BLaER1 (cell line): Measurements from ENCODE around the gene SNRPN.

Experiments
- H3K27ac ChIP-seq: shearing (Covaris generic); formaldehyde crosslinking; 2 replicates; pipeline ENCODE4 v1.8.1; 2022
- H3K27me3 ChIP-seq: shearing (Covaris generic); formaldehyde crosslinking; 2 replicates; pipeline ENCODE4 v1.8.1; 2022
- H3K36me3 ChIP-seq: shearing (Covaris generic); formaldehyde crosslinking; 2 replicates; pipeline ENCODE4 v1.8.1; 2022
- H3K4me1 ChIP-seq: shearing (Covaris generic); formaldehyde crosslinking; 2 replicates; pipeline ENCODE4 v1.8.1; 2022
- H3K4me2 ChIP-seq: shearing (Covaris generic); formaldehyde crosslinking; 2 replicates; pipeline ENCODE4 v1.8.1; 2022
- H3K4me3 ChIP-seq: shearing (Covaris generic); formaldehyde crosslinking; 2 replicates; pipeline ENCODE4 v1.8.1; 2022
- H3K9ac ChIP-seq: shearing (Covaris generic); formaldehyde crosslinking; 2 replicates; pipeline ENCODE4 v1.8.1; 2022
- H3K9me3 ChIP-seq: shearing (Covaris generic); formaldehyde crosslinking; 2 replicates; pipeline ENCODE4 v1.8.1; 2022
- H4K20me1 ChIP-seq: shearing (Covaris generic); formaldehyde crosslinking; 2 replicates; pipeline ENCODE4 v1.8.1; 2022
- Cebpa-rat ChIP-seq: shearing (Covaris generic); IDR thresholded peaks from 2 replicates; pipeline ENCODE4 v1.8.1; 2022

The SNRPN gene

GRCh38 chr15:24940236-24940635 is 14.6 kb upstream of the SNRPN start:
- TF ChIP-seq Cebpa-rat, result no peak
- Histone ChIP-seq H3K9ac (no peak overlapping the region), H3K36me3 (no peaks in the 10 kb centered on the region), H3K4me2 (no peak overlapping the region), H3K4me1 (no peaks in the 10 kb centered on the region), H3K27ac (no peak overlapping the region), H4K20me1 (no peaks in the 10 kb centered on the region), H3K9me3 (peaks cover 5% of the 10 kb centered on the region; the same call in 1 of the 2 replicates), H3K27me3 (no peaks in the 10 kb centered on the region), H3K4me3 (no peak overlapping the region)

GRCh38 chr15:24943361-24943760 is 11.4 kb upstream of the SNRPN start:
- H4K20me1 ChIP-seq, result no peaks in the 10 kb centered on the region
- H3K4me2 ChIP-seq, result no peak overlapping the region
- no peaks in the 10 kb centered on the region for H3K27me3 ChIP-seq
- H3K9ac ChIP-seq, result no peak overlapping the region
- no peaks in the 10 kb centered on the region for H3K36me3 ChIP-seq
- H3K4me1 ChIP-seq, result peaks cover 9% of the 10 kb centered on the region
- H3K27ac ChIP-seq, result no peak overlapping the region
- TF ChIP-seq Cebpa-rat, result no peak
- H3K4me3 ChIP-seq, result no peak overlapping the region
- H3K9me3 ChIP-seq, result peaks cover 12% of the 10 kb centered on the region

- Histone ChIP-seq H3K4me1 (peaks cover 9% of the 10 kb centered on the region), H4K20me1 (no peaks in the 10 kb centered on the region), H3K4me2 (no peak overlapping the region), H3K9me3 (peaks cover 12% of the 10 kb centered on the region), H3K9ac (no peak overlapping the region), H3K27me3 (no peaks in the 10 kb centered on the region), H3K4me3 (no peak overlapping the region), H3K36me3 (no peaks in the 10 kb centered on the region), H3K27ac (no peak overlapping the region)
- TF ChIP-seq Cebpa-rat, result no peak
Observed at GRCh38 chr15:24944954-24945353, 9.8 kb upstream of the SNRPN start.

- peaks cover 12% of the 10 kb centered on the region for H3K9me3 ChIP-seq
- TF ChIP-seq Cebpa-rat, result no peak
- H4K20me1 ChIP-seq, result no peaks in the 10 kb centered on the region
- H3K36me3 ChIP-seq, result no peaks in the 10 kb centered on the region
- peaks cover 12% of the 10 kb centered on the region for H3K4me1 ChIP-seq
- H3K4me3 ChIP-seq, result no peak overlapping the region
- no peaks in the 10 kb centered on the region for H3K27me3 ChIP-seq
- no peak overlapping the region for H3K9ac ChIP-seq
- H3K4me2 ChIP-seq, result no peak overlapping the region
- H3K27ac ChIP-seq, result no peak overlapping the region
Observed at GRCh38 chr15:24945711-24946110, 9.1 kb upstream of the SNRPN start.

GRCh38 chr15:24948495-24948894 is 6.3 kb upstream of the SNRPN start:
- Histone ChIP-seq H4K20me1 (no peaks in the 10 kb centered on the region), H3K4me3 (no peak overlapping the region), H3K9me3 (peaks cover 7% of the 10 kb centered on the region; the same call in 1 of the 2 replicates), H3K4me1 (peaks cover 18% of the 10 kb centered on the region), H3K27ac (no peak overlapping the region), H3K36me3 (no peaks in the 10 kb centered on the region), H3K27me3 (no peaks in the 10 kb centered on the region), H3K4me2 (no peak overlapping the region), H3K9ac (no peak overlapping the region)
- TF ChIP-seq Cebpa-rat, result no peak

GRCh38 chr15:24955531-24955921 is 739 bp downstream of the SNRPN start:
- Histone ChIP-seq H3K4me2 (peak overlapping the region; percentile 52; the same call in 1 of the 2 replicates), H3K27ac (peak overlapping the region; percentile 87)

GRCh38 chr15:24956111-24956838 is 1.5 kb downstream of the SNRPN start:
- Histone ChIP-seq H3K4me3 (peak overlapping the region; percentile 79), H3K27ac (peak overlapping the region; percentile 87), H3K36me3 (peaks cover 10% of the 10 kb centered on the region), H3K4me1 (peaks cover 31% of the 10 kb centered on the region), H3K27me3 (no peaks in the 10 kb centered on the region), H3K9me3 (peaks cover 48% of the 10 kb centered on the region), H3K4me2 (peak overlapping the region; percentile 71), H3K9ac (peak overlapping the region; percentile 82), H4K20me1 (peaks cover 36% of the 10 kb centered on the region)
- TF ChIP-seq Cebpa-rat, result peak; percentile 85

More at GRCh38 chr15:24955531-24955921, 739 bp downstream of the SNRPN start:
- Histone ChIP-seq H3K9ac (peak overlapping the region; percentile 82), H3K36me3 (peaks cover 9% of the 10 kb centered on the region), H4K20me1 (peaks cover 31% of the 10 kb centered on the region), H3K9me3 (peaks cover 47% of the 10 kb centered on the region), H3K4me1 (peaks cover 35% of the 10 kb centered on the region), H3K27me3 (no peaks in the 10 kb centered on the region), H3K4me3 (peak overlapping the region; percentile 79)
- no peak for TF ChIP-seq Cebpa-rat

- 0 out of 2 replicates have a peak overlapping the region, but pooled peaks have one; percentile 79 for H3K4me3 ChIP-seq
- peak overlapping the region; percentile 71 for H3K4me2 ChIP-seq
Observed at GRCh38 chr15:24957691-24958090, 2.9 kb downstream of the SNRPN start.

GRCh38 chr15:24961967-24962366 is 7.2 kb downstream of the SNRPN start:
- H3K4me3 ChIP-seq, result no peak overlapping the region
- peaks cover 27% of the 10 kb centered on the region for H3K4me1 ChIP-seq
- peaks cover 62% of the 10 kb centered on the region for H3K9me3 ChIP-seq
- H3K36me3 ChIP-seq, result peaks cover 57% of the 10 kb centered on the region
- H3K4me2 ChIP-seq, result no peak overlapping the region
- TF ChIP-seq Cebpa-rat, result no peak
- H3K27ac ChIP-seq, result no peak overlapping the region
- no peak overlapping the region for H3K9ac ChIP-seq
- peaks cover 54% of the 10 kb centered on the region for H4K20me1 ChIP-seq
- H3K27me3 ChIP-seq, result no peaks in the 10 kb centered on the region

More at GRCh38 chr15:24957691-24958090, 2.9 kb downstream of the SNRPN start:
- peaks cover 16% of the 10 kb centered on the region for H3K36me3 ChIP-seq
- no peak overlapping the region for H3K9ac ChIP-seq
- H3K27me3 ChIP-seq, result no peaks in the 10 kb centered on the region
- H3K27ac ChIP-seq, result no peak overlapping the region
- peaks cover 43% of the 10 kb centered on the region for H4K20me1 ChIP-seq
- H3K9me3 ChIP-seq, result peaks cover 48% of the 10 kb centered on the region
- no peak for TF ChIP-seq Cebpa-rat
- peaks cover 31% of the 10 kb centered on the region for H3K4me1 ChIP-seq

- Histone ChIP-seq H3K9me3 (peaks cover 71% of the 10 kb centered on the region), H4K20me1 (peaks cover 45% of the 10 kb centered on the region; the same call in 1 of the 2 replicates), H3K4me3 (no peak overlapping the region), H3K27me3 (no peaks in the 10 kb centered on the region), H3K27ac (no peak overlapping the region), H3K4me1 (peaks cover 18% of the 10 kb centered on the region), H3K9ac (no peak overlapping the region), H3K4me2 (no peak overlapping the region), H3K36me3 (peaks cover 67% of the 10 kb centered on the region)
- TF ChIP-seq Cebpa-rat, result no peak
Observed at GRCh38 chr15:24962880-24963279, 8.1 kb downstream of the SNRPN start.
